H1 (cell line): ENCODE measurements around the gene DYRK1A. TPM values are rescaled to one million over a fixed set of nuclear protein-coding genes. Genes with fewer than 3 reads are reported as not detected.

ENCODE experiments used
- CTCF ChIA-PET: fragments of 300-600 bp; sonication (Branson Sonifier 250); formaldehyde crosslinking; loops from one replicate; lab custom pipeline; 2021; ENCODE audit not compliant: partially characterized antibody; lab: Charles Lee
- POLR2A ChIA-PET: fragments of 300-600 bp; sonication (Branson Sonifier 250); formaldehyde crosslinking; loops from one replicate; lab custom pipeline; 2021; ENCODE audit warnings: inconsistent platforms; ENCODE audit not compliant: partially characterized antibody; lab: Charles Lee
- DNase-seq, 2 experiments: peaks; one replicate each; pipeline versions ENCODE4 v3.0.0 to v3.0.0-alpha.2; 2010 to 2022; ENCODE audit warnings: low spot score in 2 of 2, low read depth in 1 of 2, mixed read lengths in 1 of 2
- FAIRE-seq: peaks from 2 replicates; lab custom pipeline; 2011; peaks lifted over from hg19 to GRCh38; lab: Jason Lieb, UNC
- H2AFZ ChIP-seq: 2 replicates; pipeline ENCODE4 v1.8.1; 2012; ENCODE audit warnings: low read length, inconsistent platforms
- H2AK5ac ChIP-seq: 2 replicates; pipeline ENCODE4 v1.6.1; 2013; ENCODE audit warnings: low read depth, low read length
- H2BK120ac ChIP-seq: replicated peaks from 2 replicates; pipeline ENCODE3; 2013; ENCODE audit warnings: low read depth, low read length, inconsistent platforms
- H2BK12ac ChIP-seq: 2 replicates; pipeline ENCODE4 v1.6.1; 2013; ENCODE audit warnings: low read depth, low read length
- H2BK15ac ChIP-seq: 2 replicates; pipeline ENCODE4 v1.6.1; 2013; ENCODE audit warnings: low read length
- H2BK20ac ChIP-seq: 2 replicates; pipeline ENCODE4 v1.6.1; 2013; ENCODE audit warnings: low read length
- H2BK5ac ChIP-seq: 2 replicates; pipeline ENCODE4 v1.6.1; 2013; ENCODE audit warnings: low read depth, low read length
- H3K14ac ChIP-seq: 2 replicates; pipeline ENCODE4 v1.6.1; 2013; ENCODE audit warnings: inconsistent platforms; ENCODE audit not compliant: insufficient read length
- H3K18ac ChIP-seq: 2 replicates; pipeline ENCODE4 v1.6.1; 2013; ENCODE audit warnings: low read length; ENCODE audit errors: extremely low read depth
- H3K23ac ChIP-seq: 2 replicates; pipeline ENCODE4 v1.6.1; 2013; ENCODE audit warnings: inconsistent platforms; ENCODE audit not compliant: insufficient read length
- H3K23me2 ChIP-seq: 2 replicates; pipeline ENCODE4 v1.6.1; 2013; ENCODE audit warnings: low read depth, low read length
- H3K27ac ChIP-seq: 2 replicates; pipeline ENCODE4 v1.6.1; 2011; ENCODE audit warnings: low read depth, low read length, inconsistent platforms
- H3K27me3 ChIP-seq, 4 experiments: replicated peaks in 1 of 4; 1 replicate in 1 of 4; 2 replicates in 3 of 4; pipeline versions ENCODE4 v1.6.1 to v1.8.1; 2011 to 2013; ENCODE audit warnings: low read length in 3 of 4, mild to moderate bottlenecking in 3 of 4, inconsistent platforms in 2 of 4, mixed read lengths in 2 of 4, moderate library complexity in 1 of 4; ENCODE audit not compliant: control insufficient read depth in 3 of 4, insufficient read depth in 3 of 4; ENCODE audit errors: extremely low read depth in 1 of 4
- H3K36me3 ChIP-seq, 4 experiments: 2 replicates each; pipeline versions ENCODE4 v1.6.1 to v1.8.1; 2011 to 2013; ENCODE audit warnings: mild to moderate bottlenecking in 4 of 4, low read length in 3 of 4, moderate library complexity in 2 of 4, control low read depth in 1 of 4, inconsistent platforms in 1 of 4; ENCODE audit not compliant: insufficient read depth in 4 of 4, control insufficient read depth in 2 of 4
- H3K4ac ChIP-seq: replicated peaks from 2 replicates; pipeline ENCODE3; 2013; ENCODE audit warnings: low read length, low read depth, mixed read lengths, inconsistent platforms; ENCODE audit not compliant: insufficient read length
- H3K4me1 ChIP-seq, 4 experiments: replicated peaks in 1 of 4; 1 replicate in 1 of 4; 2 replicates in 3 of 4; pipeline versions ENCODE4 v1.6.1 to v1.8.1; 2011 to 2013; ENCODE audit warnings: low read length in 3 of 4, inconsistent platforms in 2 of 4, mixed read lengths in 1 of 4; ENCODE audit not compliant: insufficient read depth in 4 of 4, control insufficient read depth in 3 of 4
- H3K4me2 ChIP-seq, 2 experiments: 2 replicates each; pipeline versions ENCODE4 v1.6.1 to v1.8.1; 2011 to 2013; ENCODE audit warnings: low read depth in 2 of 2, low read length in 2 of 2, control low read depth in 1 of 2, inconsistent platforms in 1 of 2, mild to moderate bottlenecking in 1 of 2; ENCODE audit not compliant: insufficient read depth in 1 of 2
- H3K4me3 ChIP-seq, 4 experiments: fragments of 200-600, 300-600 bp in 1 of 4; sonication (generic), shearing (Covaris generic), sonication (Bioruptor Twin) in 1 of 4; 2 replicates each; pipeline versions ENCODE4 v1.5.1 to v1.8.1; 2011 to 2016; ENCODE audit warnings: low read length in 4 of 4, low read depth in 3 of 4, control low read depth in 2 of 4, inconsistent platforms in 2 of 4, mild to moderate bottlenecking in 2 of 4, mixed read lengths in 1 of 4, moderate library complexity in 1 of 4; ENCODE audit not compliant: insufficient read depth in 2 of 4; ENCODE audit errors: extremely low read depth in 1 of 4
- H3K56ac ChIP-seq: replicated peaks from 2 replicates; pipeline ENCODE3; 2013; ENCODE audit warnings: low read depth, mild to moderate bottlenecking, mixed read lengths, low read length, inconsistent platforms; ENCODE audit not compliant: insufficient read length
- H3K79me1 ChIP-seq: 2 replicates; pipeline ENCODE4 v1.6.1; 2013; ENCODE audit warnings: low read depth, low read length, control low read depth
- H3K79me2 ChIP-seq, 2 experiments: 2 replicates each; pipeline versions ENCODE4 v1.6.1 to v1.8.1; 2012 to 2013; ENCODE audit warnings: low read length in 2 of 2, mild to moderate bottlenecking in 2 of 2, inconsistent platforms in 1 of 2; ENCODE audit not compliant: insufficient read depth in 2 of 2, control insufficient read depth in 1 of 2
- H3K9ac ChIP-seq, 4 experiments: replicated peaks in 1 of 4; 1 replicate in 1 of 4; 2 replicates in 3 of 4; pipeline versions ENCODE4 v1.6.1 to v1.8.1; 2011 to 2013; ENCODE audit warnings: low read depth in 3 of 4, low read length in 3 of 4, control low read depth in 2 of 4, mild to moderate bottlenecking in 2 of 4, moderate library complexity in 2 of 4, inconsistent platforms in 1 of 4; ENCODE audit errors: extremely low read depth in 1 of 4
- H3K9me3 ChIP-seq, 2 experiments: 2 replicates each; pipeline versions ENCODE4 v1.6.1 to v1.8.1; 2012 to 2013; ENCODE audit warnings: mild to moderate bottlenecking in 2 of 2, moderate library complexity in 2 of 2, control low read depth in 1 of 2, inconsistent platforms in 1 of 2, low read depth in 1 of 2, low read length in 1 of 2, mixed read lengths in 1 of 2; ENCODE audit not compliant: insufficient read depth in 2 of 2
- H4K20me1 ChIP-seq, 2 experiments: replicated peaks in 1 of 2; 2 replicates each; pipeline versions ENCODE3 to v1.8.1; 2011 to 2013; ENCODE audit warnings: inconsistent platforms in 2 of 2, low read length in 2 of 2, mild to moderate bottlenecking in 1 of 2; ENCODE audit not compliant: insufficient read depth in 2 of 2, control insufficient read depth in 1 of 2
- H4K5ac ChIP-seq: 2 replicates; pipeline ENCODE4 v1.6.1; 2013; ENCODE audit warnings: low read length, low read depth, mixed read lengths, inconsistent platforms; ENCODE audit not compliant: insufficient read length
- H4K8ac ChIP-seq: 2 replicates; pipeline ENCODE4 v1.8.0; 2013; ENCODE audit warnings: mild to moderate bottlenecking, moderate library complexity, low read length, inconsistent platforms; ENCODE audit not compliant: insufficient read depth; ENCODE audit errors: extremely low read depth
- H4K91ac ChIP-seq: replicated peaks from 2 replicates; pipeline ENCODE3; 2013; ENCODE audit warnings: low read length, mixed read lengths, inconsistent platforms; ENCODE audit not compliant: insufficient read length
- BACH1 ChIP-seq: IDR thresholded peaks from 2 replicates; pipeline ENCODE4 v1.6.1; 2012; ENCODE audit warnings: low read length, improper control_type of control experiment
- HDAC6 ChIP-seq: IDR thresholded peaks from one replicate; pipeline ENCODE4 v1.7.1; 2012; ENCODE audit warnings: low read depth, mild to moderate bottlenecking, inconsistent platforms, low read length, moderate library complexity
- KDM4A ChIP-seq: IDR thresholded peaks from one replicate; pipeline ENCODE4 v1.7.1; 2012; ENCODE audit warnings: low read depth, mild to moderate bottlenecking, moderate library complexity, low read length, inconsistent platforms; ENCODE audit not compliant: severe bottlenecking
- MAFK ChIP-seq: IDR thresholded peaks from 2 replicates; pipeline ENCODE4 v1.6.1; 2012; ENCODE audit warnings: low read depth, mild to moderate bottlenecking, improper control_type of control experiment, low read length
- POLR2AphosphoS5 ChIP-seq: IDR thresholded peaks from 2 replicates; pipeline ENCODE4 v1.6.1; 2011; ENCODE audit warnings: low read depth, low read length
- RXRA ChIP-seq: IDR thresholded peaks from 2 replicates; pipeline ENCODE4 v1.6.1; 2011; ENCODE audit warnings: low read depth, mild to moderate bottlenecking, low read length, moderate library complexity; ENCODE audit not compliant: insufficient read depth
- ZNF274 ChIP-seq: IDR thresholded peaks from 2 replicates; pipeline ENCODE4 v1.7.0; 2012; ENCODE audit warnings: low read length, borderline replicate concordance; ENCODE audit errors: extremely low read depth
- WGBS, 2 experiments: shearing (Covaris generic) in 1 of 2; methylation state at CpG; one replicate each; pipeline versions ENCODE4 v1.1.6 to v1.1.7; 2013 to 2015; ENCODE audit warnings: low lambda C conversion rate in 2 of 2, mixed read lengths in 2 of 2, inconsistent platforms in 1 of 2, low coverage in 1 of 2, missing lambda C conversion rate in 1 of 2; ENCODE audit not compliant: insufficient replicate concordance in 2 of 2, insufficient coverage in 1 of 2, insufficient read length in 1 of 2; ENCODE audit errors: extremely low coverage in 1 of 2, missing lambda C conversion rate in 1 of 2; 5-methylcytosine and 5-hydroxymethylcytosine counted together
- polyA plus RNA-seq, 7 experiments: library from polyadenylated mRNA; depleted of rRNA in 3 of 7; stranded (reverse) in 5 of 7; unstranded in 2 of 7; fragments of >200 nt in 5 of 7; fragments of 200-250 nt in 2 of 7; gene quantifications; 1 replicate in 5 of 7; 2 replicates in 1 of 7; 4 replicates in 1 of 7; pipeline versions ENCODE4 v1.2.1 to v1.2.3, GENCODE V29; 2011 to 2013; ENCODE audit warnings: missing spikeins in 2 of 7, mixed read lengths in 2 of 7
- total RNA-seq: library from RNA; stranded (reverse); fragmentation: NEBNext Ultra II Directional; extraction: Animal tissue kit (Norgen Biotek cat#: 25700); gene quantifications from 2 replicates; pipeline ENCODE4 v1.2.1, GENCODE V29; 2021

The DYRK1A gene
- total and polyA plus RNA-seq, 2 of the 8 experiments (the other 6 are each of a cell fraction or from before 2014, with no cell fraction given) = 61.1 to 62.2 TPM

- Histone ChIP-seq H3K79me1 (peaks cover 21% of the 10 kb centered on the region), H3K4me1 (peaks cover 2 to 23% (median 15%) of the 10 kb centered on the region in 4 experiments), H2BK15ac (0 out of 2 replicates have a peak overlapping the region, but pooled peaks have one; percentile 31), H2BK5ac (no peak overlapping the region), H2BK12ac (no peak overlapping the region), H4K91ac (no peak overlapping the region), H2AK5ac (no peak overlapping the region), H3K4me2 (no peak overlapping the region), H3K36me3 (no peaks in the 10 kb centered on the region; a peak in 1 of 8 replicates), H3K79me2 (peaks cover 9 to 98% of the 10 kb centered on the region in 2 experiments), H3K56ac (no peak overlapping the region), H3K4ac (no peak overlapping the region), H3K4me3 (no peak overlapping the region), H3K9me3 (no peaks in the 10 kb centered on the region), H3K23ac (no peak overlapping the region), H3K18ac (no peak overlapping the region), H3K23me2 (no peaks in the 10 kb centered on the region), H4K20me1 (peaks cover 26 to 33% of the 10 kb centered on the region in 2 experiments), H3K27ac (no peak overlapping the region), H2BK120ac (no peak overlapping the region), H2BK20ac (no peak overlapping the region), H3K27me3 (no peaks in the 10 kb centered on the region), H3K14ac (no peak overlapping the region), H4K5ac (no peak overlapping the region), H3K9ac (no peak overlapping the region), H2AFZ (no peak overlapping the region), H4K8ac (no peak overlapping the region)
- 85% methylated on average over 7 of the region's 7 CpGs; no CpG with 5 or more reads in 1 of the 2 experiments for WGBS, 2 experiments
- no peak for TF ChIP-seq POLR2AphosphoS5
- no peak for TF ChIP-seq RXRA
- TF ChIP-seq BACH1 = peak; percentile 87
- TF ChIP-seq HDAC6 = no peak
- TF ChIP-seq KDM4A = no peak
- no peak for TF ChIP-seq ZNF274
- TF ChIP-seq MAFK = peak; percentile 68; the same call in 1 of the 2 replicates
- FAIRE-seq (no peak), DNase-seq (no peak)
- CTCF ChIA-PET = interaction anchor here (0.6 to 1.3 kb wide), 3 partner anchors 9 to 41 kb away, joined by 3 read pairs; no protein-coding TSS in a partner anchor
- POLR2A ChIA-PET = no interaction called here
Measured at GRCh38 chr21:37455504-37455911, 88.9 kb downstream of the DYRK1A start.
